PC-3 (cell line): ENCODE measurements around the gene SPATA18.

Source experiments
- CTCF ChIP-seq: fragments of 300-600 bp; sonication (generic); conservative IDR thresholded peaks from 2 replicates; pipeline ENCODE4 v1.5.1; 2017; ENCODE audit warnings: antibody characterized with exemption, low read depth, mild to moderate bottlenecking, low read length
- EZH2 ChIP-seq: fragments of 300-600 bp; sonication (generic); IDR thresholded peaks from one replicate; pipeline ENCODE4 v1.6.1; 2017; ENCODE audit warnings: antibody characterized with exemption, mild to moderate bottlenecking, low read length; ENCODE audit not compliant: unreplicated experiment
- EZH2phosphoT487 ChIP-seq: fragments of 300-600 bp; sonication (generic); IDR thresholded peaks from 2 replicates; pipeline ENCODE4 v1.6.1; 2018; ENCODE audit warnings: mild to moderate bottlenecking, antibody characterized with exemption, low read length, borderline replicate concordance

GRCh38 chr4:52095374-52095773 lies 44.3 kb downstream of the SPATA18 start:
- no peak for TF ChIP-seq CTCF
- no peak for TF ChIP-seq EZH2
- no peak for TF ChIP-seq EZH2phosphoT487
